SH-SY5Y (cell line): Measurements from ENCODE around the gene APH1B.

Experiments used
- GATA2 ChIP-seq: IDR thresholded peaks from 2 replicates; pipeline ENCODE4 v1.6.1; 2011; ENCODE audit warnings: mild to moderate bottlenecking, low read depth, low read length
- GATA3 ChIP-seq: IDR thresholded peaks from 2 replicates; pipeline ENCODE4 v1.6.1; 2011; ENCODE audit warnings: low read depth, mild to moderate bottlenecking, low read length, moderate library complexity

GRCh38 chr15:63340353-63340752 lies 62.9 kb downstream of the APH1B start:
- TF ChIP-seq GATA2: no peak
- no peak for TF ChIP-seq GATA3
